GM18870 (cell line): ENCODE results near the gene FPR1.

Source experiments
- ATAC-seq: cut with Tn5 transposase; IDR thresholded peaks from one replicate; pipeline ENCODE4 v1.9.1; 2021; ENCODE audit warnings: moderate library complexity; ENCODE audit not compliant: unreplicated experiment

The FPR1 gene

GRCh38 chr19:51710163-51710562 lies 41.5 kb downstream of the FPR1 start:
- ATAC-seq = no peak

- ATAC-seq = no peak
Measured at GRCh38 chr19:51709575-51709974, 42.1 kb downstream of the FPR1 start.

GRCh38 chr19:51708811-51709210 lies 42.9 kb downstream of the FPR1 start:
- ATAC-seq = no peak

GRCh38 chr19:51706885-51707284 lies 44.8 kb downstream of the FPR1 start:
- ATAC-seq = no peak

GRCh38 chr19:51706296-51706695 lies 45.4 kb downstream of the FPR1 start:
- ATAC-seq = no peak

GRCh38 chr19:51704626-51705025 lies 47.1 kb downstream of the FPR1 start:
- ATAC-seq = no peak

GRCh38 chr19:51703575-51704515 lies 47.8 kb downstream of the FPR1 start:
- peak; percentile 55 for ATAC-seq

GRCh38 chr19:51702825-51703574 lies 48.7 kb downstream of the FPR1 start:
- ATAC-seq = no peak

GRCh38 chr19:51702103-51702824 lies 49.4 kb downstream of the FPR1 start:
- no peak for ATAC-seq

- no peak for ATAC-seq
Measured at GRCh38 chr19:51701468-51702100, 50.1 kb downstream of the FPR1 start.

GRCh38 chr19:51699170-51699569 lies 52.5 kb downstream of the FPR1 start:
- ATAC-seq = no peak

- ATAC-seq = no peak
Measured at GRCh38 chr19:51698296-51698695, 53.4 kb downstream of the FPR1 start.

GRCh38 chr19:51697169-51697776 lies 54.4 kb downstream of the FPR1 start:
- no peak for ATAC-seq

- ATAC-seq = no peak
Measured at GRCh38 chr19:51696606-51697005, 55.1 kb downstream of the FPR1 start.
